GM18498 (cell line): ENCODE data around the gene MXD3.
"Not testable (repeated sequence)": the region's sequence is repeated elsewhere in the genome, so short reads cannot be mapped to it uniquely, and the experiment has no call there.

Experiments
- ATAC-seq: cut with Tn5 transposase; IDR thresholded peaks from one replicate; pipeline ENCODE4 v1.9.1; 2021; ENCODE audit warnings: mild to moderate bottlenecking, moderate library complexity; ENCODE audit not compliant: unreplicated experiment

The MXD3 gene

DNA sequence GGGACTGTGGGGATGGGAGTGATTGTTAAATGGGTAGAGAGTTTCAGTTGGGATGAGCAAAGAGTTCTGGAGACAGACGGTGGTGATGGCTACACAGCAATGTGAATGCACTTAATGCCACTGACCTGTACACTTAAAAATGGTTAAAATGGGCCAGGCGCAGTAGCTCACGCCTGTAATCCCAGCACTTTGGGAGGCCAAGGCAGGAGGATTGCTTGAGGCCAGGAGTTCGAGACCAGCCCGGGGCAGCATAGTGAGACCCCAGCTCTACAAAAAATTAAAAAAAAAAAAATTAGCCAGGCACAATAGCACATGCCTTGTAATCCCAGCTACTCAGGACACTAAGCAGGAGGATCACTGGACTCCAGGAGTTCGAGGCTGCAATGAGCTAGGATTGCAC is 32.1 kb upstream of the MXD3 start:
- no peak for ATAC-seq

DNA sequence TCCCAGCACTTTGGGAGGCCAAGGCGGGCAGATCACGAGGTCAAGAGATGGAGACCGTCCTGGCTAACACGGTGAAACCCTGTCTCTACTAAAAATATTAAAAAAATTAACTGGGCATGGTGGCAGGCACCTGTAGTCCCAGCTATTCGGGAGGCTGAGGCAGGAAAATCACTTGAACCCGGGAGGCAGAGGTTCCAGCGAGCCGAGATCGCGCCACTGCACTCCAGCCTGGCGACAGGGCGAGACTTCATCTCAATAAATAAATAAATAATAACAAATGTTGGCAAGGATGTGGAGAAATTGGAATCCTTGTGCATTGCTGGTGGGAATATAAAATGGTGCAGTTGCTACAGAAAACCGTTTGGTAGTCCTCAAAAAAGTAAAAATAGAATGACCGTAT is 31.3 kb upstream of the MXD3 start:
- not testable (repeated sequence) for ATAC-seq

DNA sequence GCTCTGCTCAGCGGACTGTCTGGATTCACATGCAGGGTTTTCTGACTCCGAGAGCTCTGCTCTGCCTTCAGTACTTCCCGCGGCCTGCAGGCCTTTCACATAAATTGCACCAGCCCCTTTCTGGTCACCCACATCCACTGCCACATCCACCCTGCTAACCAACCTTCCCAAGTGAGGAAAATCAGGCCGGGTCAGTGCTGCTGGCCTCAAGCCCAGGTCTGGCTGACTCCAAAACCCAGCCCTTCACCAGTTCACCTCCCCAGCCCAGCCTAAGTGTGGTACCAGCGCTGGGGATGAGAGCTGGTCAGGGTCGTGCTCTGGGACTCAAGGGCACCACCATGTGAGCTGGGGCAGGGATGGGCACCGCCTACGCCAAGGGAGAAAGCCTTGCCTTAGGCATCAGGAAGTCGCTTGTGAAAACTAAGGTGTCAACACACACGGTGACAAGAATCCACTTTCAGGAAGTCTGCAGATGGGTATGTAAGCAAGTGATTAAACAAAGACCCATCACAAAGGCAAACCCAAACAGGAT is 27.5 kb upstream of the MXD3 start:
- no peak for ATAC-seq

DNA sequence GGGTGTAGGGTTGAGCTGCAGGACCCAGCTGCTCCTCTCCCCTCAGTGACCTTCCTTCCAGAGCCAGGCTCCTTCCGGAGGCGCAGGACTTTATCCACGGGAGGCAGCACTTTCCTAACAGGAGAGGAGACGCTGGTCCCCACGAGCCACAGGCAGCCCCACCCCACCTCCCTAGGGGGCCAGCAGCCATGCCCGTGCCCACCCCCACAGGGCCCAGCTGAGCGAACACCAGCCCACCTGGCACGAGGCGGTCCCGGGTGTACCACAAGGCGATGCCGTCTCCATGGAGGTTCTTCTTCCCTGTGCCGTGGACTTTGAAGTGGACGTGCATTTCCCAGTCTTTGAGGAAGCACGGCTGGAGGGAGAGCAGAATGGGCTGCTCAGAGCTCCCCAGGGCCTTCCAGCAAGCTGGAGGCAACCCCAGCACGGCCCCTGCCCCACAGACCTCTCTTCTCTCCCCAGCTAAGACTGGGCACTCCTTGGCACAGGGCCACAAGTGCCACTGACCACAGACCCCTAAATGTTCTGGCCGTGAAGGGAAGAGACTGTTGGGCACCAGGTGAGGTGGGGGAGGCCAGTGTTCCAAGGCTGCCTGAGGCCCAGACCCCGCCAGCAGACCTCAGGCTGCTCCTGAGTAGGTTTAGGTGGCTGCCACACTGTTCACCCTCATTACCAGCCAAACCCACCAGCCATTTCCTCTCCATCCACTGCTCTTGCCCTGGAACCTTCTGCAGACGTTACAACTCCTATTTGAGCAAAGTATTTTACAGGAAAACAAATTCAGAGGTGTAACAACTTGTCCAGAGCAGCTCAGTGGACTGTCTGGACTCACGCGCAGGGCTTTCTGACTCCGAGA is 26.8 kb upstream of the MXD3 start:
- no peak for ATAC-seq

DNA sequence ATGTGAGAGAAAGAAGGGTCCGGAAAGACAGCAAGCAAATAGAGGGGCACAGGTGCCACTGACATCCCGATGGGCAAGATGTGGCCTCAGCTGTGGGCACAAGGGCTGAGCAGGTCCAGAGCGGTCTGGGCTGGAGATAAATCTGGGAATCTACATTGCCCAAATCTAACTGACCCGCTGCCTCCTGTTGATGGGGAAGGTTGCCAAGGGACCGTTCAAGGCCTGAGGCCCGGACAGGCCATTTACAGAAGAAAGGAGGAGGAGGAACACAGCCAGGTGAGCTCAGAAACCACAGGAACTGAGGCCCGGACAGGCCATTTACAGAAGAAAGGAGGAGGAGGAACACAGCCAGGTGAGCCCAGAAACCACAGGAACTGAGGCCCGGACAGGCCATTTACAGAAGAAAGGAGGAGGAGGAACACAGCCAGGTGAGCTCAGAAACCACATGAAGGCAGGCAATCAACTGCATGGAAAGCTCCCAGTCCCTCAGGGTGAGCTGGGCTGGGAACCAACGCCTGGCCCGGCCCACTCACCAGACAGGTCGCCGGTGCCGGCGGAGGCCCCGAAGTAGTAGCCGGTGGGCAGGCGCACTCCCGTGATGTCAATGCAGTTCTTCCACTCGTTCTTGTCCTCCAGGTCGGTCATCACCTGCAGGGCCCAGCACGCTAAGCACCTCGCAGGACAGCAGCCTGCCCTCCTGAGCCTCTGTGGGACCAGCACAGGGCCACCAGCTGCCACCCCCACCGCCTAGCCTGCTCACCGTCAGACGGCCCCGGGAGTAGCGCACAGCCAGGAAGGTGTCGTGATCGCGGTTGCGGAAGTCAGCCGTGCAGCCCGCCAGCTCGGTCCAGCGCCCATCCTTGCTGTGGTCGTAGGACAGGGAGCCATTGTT is 25.2 kb upstream of the MXD3 start:
- ATAC-seq, result no peak

DNA sequence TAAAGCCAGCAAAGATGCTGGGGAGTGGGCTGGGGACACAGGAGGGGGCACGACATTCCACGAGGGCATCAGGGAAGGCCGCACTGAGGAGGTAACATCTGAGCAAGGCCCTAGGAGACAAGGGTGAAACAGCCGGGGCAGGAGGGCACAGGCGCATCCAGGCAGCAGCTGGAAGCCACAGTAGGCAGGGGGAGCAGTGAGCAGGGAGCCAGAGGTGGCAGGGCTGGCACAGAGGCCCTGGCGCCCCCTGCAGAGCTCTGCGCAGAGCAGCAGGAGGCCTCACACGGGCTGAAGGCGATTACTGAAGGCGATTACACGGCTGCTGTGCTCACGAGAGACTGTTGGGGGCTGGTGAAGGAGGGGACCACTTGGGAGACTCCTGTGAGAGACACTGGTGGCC is 24.4 kb upstream of the MXD3 start:
- no peak for ATAC-seq

DNA sequence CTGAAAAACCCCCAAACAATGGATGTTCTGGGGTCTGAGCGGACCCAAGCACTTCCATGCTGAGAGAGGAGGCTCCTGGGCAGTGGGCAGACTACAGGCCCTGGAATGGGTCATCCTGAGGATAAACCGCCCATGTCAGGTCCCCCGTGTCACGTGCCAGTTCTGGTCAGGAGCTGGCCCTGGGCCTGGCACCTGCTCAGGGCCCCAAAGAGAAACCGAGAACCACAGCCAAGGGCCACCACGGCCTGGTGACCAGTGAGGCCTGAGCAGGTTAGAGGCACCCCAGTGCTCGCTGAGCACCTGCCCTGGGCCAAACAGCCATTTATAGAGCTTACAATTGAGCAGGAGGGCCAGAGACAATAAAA is 24.0 kb upstream of the MXD3 start:
- ATAC-seq, result no peak

DNA sequence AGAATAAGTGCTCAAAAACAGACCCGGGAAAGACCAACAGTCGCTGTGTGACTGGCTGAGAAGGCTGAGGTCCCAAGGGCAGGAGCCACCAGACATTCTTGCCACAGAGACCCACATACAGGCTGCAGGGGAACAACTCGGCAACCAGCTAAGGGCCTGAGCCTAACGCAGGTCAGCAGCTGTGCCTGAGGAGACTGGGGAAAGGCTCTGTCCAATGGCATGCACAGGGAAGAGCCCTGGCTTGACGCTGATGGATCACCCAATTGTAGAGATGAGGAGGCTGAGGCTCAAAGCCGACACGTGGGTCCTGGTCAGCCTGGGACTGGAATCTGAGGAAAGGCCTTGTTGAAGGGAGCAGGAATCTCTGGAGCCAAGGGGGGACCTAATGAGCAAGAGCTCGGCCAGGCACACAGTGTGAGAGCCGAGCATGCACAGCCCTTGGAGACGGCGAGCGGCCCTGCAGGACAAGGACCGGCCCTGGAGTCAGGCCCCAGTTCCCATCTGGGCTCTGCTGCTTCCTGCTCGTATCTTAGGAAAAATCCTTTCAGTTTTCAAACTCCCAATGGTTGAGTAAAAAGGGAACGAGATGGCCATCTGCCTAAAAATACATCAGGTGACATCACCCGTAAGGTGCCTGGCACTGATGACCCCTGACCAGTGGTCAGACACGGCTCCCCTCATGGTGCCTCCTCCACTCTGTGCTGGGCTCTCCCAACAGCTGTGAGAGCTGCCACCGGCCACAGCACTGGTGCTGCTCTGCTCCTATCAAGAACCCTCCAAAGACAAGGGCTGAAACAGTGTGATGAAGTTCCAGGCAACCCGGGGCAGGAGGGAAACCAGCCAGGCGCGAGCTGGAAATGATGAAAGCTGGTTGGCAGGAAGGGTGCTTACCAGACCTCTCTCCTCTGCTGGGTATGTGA is 23.3 kb upstream of the MXD3 start:
- ATAC-seq, result no peak

DNA sequence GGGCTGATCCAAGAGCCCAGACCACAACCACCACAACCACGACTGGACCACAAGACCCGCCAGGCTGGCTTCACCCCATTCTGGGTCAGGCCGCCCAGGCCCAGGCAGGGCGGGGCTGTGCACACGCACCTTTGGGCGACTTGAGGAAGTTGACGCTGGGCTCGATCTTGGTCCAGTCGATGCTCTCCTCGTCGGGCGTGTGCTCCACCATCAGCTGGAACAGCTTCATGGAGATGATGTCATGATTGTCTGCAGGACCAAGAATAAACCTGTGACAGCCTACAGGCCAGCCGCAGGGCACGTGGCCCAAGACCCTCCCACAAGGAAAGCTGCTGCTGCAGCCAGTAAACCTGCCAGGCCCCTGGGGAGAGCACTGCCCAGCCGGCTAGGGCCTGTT is 22.5 kb upstream of the MXD3 start:
- no peak for ATAC-seq

DNA sequence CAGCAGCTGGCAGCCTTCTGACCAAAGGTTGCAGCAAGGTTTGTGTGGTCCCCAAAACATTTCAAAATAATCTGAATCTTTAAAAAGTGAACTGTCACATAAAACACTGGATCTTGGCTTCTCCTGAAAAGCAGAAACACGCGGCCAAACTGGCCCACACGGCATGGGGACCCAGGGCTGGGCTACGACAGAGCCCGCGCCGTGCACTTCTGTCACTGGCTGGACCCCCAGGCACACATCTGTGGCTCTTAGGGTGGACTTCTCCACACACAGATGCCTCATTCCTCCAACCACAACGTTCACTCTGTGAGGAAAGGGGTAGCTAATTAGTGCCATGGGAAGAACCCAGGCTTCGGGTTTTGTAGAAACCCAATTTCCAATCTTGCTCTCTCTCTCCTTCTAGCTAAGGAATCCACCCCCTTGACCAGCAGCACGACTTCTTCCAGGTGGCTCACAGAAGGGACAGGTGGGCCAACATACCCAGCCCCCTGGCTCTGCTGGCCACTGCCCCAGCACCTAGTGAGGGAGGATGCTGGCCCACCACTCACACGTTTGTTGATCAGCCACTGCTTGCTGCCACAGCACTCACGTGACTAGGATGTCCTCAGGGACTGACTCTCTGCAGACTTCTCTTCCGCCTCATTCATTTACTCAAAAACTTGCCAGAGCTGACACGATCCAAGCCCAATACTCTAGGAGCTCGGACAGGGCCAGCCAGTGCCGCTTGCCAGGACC is 21.9 kb upstream of the MXD3 start:
- ATAC-seq, result no peak

DNA sequence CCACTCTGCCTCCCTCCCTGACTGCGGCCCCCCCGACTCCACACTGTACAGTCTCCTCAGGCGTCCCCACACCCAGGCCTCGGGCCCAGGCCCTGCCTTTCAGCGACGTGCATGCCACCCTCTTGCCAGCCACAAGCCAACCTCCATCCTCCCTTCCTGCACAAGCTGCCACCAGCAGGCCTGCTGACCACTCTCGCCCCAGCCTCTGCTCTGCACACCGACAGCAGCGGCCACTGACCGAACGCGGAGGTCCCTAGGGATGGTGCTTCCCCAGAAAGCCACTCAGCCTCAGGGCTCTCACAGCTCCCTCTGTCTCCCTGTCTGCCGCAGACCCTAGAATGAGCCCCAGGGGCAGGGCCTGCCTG is 21.2 kb upstream of the MXD3 start:
- no peak for ATAC-seq

DNA sequence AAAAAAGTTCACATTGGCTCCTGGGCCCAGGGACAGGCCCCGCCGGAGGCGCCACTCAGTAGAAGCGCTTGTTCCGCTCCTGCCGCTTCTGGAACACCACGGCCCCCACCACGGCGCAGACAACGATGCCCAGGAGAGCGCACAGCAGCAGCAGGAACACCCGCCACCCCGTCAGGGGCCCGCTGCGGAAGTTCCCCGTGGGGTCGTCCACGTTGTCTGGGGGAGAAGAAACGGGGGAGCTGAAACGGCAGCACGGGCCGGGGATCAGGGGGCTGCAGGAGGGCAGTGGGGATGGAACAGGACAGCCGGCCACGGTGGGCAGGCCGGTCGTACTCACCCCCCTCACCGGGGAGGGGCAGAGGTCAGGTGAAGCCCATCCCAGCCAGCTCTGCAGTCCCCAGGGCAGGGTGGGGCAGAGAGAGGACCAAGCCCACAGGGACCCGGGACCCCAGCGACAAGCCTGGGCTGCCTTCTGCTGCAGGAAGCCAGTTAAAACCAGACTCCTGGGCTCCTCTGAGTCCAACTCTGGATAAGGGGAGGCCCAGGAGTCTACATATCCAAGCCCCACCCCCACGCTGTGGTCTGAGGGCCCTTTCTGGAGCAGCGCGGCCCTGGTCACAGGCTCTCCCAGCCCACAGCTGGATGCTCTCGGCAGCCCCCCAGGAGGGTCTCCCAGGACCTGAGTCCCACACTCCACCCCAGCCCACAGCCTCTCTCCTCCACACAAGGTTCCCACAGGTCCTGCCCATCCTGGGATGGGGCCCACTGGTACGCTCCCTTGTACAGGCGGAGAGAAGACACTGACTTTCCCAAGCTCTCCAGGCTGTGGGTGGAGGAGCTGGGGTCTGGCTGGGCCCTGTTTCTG is 20.6 kb upstream of the MXD3 start:
- no peak for ATAC-seq

DNA sequence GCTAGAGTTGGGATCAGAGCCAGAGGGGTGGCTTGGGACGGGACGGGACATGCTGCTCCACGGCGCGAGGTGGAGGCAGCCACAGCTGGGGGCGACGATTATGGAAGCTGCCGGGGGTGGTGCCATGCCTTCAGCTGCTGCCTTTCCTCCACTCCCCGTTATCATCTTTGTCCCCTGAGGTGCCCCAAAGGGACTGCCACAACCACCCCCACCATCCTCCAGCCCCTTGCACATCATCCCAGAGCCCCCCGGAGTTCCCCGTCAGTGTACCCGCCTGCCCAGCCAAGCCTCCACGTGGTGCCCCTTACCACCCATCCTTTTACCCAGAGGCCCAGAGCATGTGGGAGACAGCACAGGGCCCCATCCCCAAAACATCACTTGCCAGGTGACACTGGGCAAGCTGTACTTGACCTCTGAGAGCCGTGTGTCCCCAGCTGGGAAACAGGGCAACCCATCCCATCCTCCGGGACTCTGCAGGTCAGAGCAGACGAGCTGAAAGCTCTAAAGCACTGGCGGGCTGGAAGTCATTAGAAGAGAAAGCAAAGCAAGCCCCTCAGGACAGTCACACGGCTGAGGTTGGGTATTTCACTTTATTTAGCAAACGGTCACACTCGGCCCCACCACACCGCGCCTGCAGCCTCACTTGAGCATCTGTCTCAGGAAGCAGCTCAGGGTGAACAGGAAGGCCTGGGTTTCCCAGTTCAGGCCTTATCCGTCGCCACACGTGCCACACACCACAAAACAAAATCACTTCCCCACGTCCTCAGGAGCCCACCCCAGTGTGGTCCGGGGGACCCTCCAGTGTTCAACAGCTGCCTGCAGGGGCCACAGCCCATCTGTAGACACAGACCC is 19.5 kb upstream of the MXD3 start:
- no peak for ATAC-seq

DNA sequence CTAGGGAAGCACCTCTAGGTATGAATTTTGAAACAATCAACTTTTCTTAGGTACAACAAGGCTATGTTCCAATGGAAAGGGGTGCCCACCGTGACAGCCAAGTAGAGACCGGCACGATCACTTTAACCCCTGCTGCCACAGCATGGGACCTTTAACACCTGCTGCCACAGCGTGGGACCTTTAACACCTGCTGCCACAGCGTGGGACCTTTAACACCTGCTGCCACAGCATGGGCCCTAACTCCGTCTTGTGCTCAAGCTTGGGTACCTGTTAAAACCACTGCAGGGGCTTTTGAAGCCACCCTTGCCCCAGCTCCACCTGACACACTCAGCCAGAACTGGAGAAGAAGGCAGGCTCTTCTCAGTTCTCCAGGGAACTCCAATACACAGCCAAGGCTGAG is 18.2 kb upstream of the MXD3 start:
- no peak for ATAC-seq

DNA sequence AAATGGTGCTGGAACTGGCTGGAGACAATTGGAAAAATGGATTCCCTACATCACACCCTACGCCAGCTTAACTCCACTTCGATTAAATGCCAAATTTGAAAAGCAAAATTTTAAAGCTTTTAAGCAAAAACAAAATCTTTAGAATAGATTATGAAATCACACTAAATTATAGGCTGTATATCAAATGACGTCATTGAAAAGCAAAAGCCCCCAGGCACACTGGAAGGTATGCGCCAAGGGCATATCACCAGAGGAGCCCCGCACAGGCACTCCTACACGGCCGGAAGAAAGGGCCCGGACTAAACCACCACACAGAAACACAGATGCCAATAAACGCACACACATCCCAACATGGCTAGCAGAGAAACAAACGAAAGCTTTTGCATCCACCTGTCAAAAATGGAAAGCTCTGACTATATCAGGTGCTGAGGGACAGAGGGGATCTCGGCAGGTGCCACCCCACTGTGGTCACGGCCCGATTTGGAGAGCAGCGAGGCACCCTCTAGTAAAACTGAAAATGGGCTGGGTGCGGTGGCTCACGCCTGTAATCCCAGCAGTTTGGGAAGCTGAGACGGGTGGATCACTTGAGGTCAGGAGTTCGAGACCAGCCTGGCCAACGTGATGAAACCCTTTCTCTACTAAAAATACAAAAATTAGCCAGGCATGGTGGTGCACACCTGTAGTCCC is 17.0 kb upstream of the MXD3 start:
- ATAC-seq, result no peak

DNA sequence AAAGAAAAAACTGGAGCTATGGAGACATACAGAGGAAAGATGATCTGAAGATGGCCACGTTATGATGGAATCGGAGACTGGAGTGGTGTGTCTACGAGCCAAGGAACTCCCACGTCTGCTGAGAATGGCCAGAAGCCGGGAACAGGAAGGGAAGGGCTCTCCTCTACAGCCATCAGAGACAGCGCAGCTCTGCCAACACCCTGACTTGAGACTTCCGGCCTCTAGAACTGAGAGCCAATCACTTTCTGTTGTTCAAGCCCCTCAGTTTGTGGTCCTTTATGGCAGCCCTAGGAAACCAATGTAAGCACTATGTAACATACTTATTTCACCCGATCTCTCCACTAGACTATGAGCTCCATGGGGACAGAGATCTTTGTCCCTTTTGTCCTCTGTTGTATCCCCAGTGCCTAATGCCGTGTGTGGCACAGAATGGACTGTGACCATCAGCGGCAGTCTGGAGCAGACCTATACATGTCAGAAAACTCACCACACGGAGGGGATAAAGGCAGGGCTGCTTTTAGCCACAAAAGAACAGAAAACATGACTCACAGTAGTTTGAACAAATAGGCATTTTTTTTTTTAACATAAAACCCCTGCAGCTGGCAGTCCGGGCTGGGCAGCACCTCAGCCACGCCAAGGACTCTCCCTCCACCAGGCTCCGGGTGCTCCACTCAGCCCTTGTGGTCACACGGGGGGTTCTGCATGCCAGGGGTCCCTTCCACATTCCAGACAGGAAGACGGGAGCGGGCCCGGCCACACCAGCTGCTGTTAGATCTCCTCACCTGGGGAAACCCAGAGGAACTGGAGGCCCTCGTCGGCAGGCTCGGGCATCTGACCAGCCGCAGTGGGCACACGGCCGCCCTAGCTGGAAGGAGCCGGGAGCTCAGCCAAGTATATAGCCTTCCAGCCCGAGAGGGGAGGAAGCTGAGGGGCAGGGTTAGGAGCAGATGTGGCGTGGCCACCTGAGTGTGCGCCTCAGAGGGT is 16.1 kb upstream of the MXD3 start:
- ATAC-seq, result no peak
